HG02571 (cell line): ENCODE data around the gene BCAS3.

Source experiments
- ATAC-seq: cut with Tn5 transposase; IDR thresholded peaks from one replicate; pipeline ENCODE4 v1.9.1; 2021; ENCODE audit warnings: mild to moderate bottlenecking, moderate library complexity; ENCODE audit not compliant: unreplicated experiment

Gene BCAS3

DNA sequence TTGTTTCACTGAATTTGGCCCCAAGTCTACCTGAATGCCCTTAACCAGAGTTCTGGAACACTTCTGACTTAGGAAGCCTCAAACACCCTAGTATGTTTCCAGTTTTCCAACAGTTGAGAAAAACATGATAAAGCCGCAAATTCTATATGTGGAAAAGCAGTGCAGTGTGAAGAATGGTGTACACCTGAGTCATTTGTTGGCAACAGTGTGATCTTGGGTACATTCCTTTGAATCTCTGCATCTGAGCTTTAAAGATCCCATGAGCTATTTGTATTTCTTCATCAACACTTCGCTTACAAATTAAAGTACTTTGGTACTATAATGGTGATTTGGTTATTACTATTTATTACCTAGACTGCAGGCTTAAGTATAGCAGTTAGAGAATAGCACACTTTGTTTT, 628.4 kb downstream of the BCAS3 start:
- ATAC-seq, result no peak

DNA sequence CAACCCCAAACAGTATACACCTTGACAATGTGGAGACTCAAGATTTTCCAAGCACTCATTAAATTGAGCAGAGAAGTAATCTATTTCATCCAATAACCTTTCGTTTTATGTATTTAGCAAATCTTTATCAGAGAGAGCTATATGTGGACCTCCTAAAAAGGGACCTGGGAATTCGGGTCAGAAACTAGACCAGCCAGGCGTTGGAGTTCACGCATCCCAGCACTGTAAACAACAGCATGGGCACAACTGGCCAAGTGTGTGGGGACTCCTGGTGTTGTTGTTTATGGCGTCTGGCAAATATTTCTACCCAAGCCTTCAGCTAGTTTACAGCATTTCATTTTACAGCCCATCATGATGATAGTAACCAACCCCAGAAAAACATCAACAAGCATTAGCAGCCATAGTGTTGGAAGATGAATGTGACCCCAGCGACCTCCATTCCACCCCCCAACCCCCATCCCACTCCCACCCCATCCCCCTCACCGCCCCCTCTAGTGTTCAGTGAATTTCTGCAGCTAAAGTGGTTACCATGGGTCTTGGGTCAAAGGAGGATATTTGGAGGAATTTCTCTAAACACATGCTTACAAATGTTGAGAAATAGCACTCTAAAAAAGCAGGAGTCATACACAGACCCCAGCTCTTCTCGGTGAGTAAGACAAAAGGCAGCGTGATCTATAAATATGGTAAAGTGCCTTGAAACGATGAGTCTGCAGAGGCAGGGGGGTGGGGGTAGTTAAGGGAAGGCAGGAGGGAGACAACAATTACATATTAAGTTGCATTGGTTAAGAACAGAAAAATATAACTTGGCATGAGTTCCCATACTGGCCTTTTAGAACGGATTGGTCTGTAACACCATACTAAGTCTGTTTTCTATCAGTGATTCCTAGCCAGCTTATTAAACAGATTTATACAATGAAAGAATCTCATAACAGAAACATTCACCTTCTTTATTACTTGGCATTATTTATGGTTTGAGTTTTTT, 630.5 kb downstream of the BCAS3 start:
- ATAC-seq, result no peak

DNA sequence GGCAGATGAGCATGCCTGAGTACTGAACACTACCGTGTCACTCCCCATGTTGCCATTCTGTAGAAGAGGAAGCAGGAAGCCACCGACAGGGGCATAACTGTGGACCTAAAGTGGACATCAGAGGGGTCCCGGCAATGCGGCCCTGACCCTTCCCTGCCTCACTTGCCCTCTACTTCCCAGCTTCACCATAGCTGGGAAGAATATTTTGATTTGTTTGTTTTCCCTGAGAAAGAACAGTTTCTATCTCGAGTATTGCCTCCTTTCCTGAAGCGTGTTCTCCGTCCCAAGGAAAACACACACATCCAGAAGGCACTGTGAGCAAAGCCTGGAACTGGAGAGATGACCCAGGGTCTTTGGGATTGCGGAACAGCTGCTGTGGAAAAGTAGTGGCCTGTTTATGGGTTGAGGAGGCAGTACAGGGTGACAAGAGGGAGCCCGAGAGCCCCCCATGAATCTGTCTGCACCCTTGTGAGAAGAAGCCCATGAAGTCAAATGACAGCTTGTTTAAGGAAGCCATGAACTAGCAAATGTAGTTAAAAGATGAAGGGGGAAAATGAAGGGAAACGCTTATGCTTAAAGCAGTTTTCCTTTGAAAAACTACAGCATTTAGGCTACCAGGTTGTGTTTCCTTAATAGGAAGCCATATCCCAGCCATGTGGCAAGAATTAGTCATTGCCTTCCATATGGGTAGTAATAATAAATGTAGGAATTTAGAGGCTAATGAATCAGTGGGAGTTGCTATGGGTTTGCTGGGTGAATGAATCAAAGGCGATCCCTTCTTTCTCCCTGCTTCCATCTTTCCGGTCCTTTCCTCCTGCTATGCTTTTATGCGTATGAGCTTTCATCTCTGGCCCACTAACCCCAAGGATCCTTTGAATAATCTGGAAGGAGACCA, 632.0 kb downstream of the BCAS3 start:
- ATAC-seq, result no peak

DNA sequence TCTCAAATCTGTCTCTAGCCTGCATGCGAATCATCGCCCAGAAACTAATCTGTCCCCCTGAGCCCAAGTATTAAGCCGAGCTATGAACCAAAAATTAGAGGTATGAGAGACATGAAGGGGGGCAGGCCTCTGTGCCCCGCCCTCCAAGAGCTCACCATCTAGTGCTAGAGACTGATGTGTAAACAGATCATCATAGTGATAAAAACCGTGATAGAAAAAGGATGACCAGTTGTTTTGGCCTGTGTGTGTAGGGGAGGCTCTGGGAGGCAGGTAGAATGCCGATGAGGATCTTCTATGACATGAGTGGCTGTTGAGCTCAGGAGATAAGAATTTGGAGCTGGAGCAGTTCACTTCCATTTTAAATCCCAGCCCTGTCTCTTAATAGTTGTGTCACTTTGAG, 632.9 kb downstream of the BCAS3 start:
- ATAC-seq, result no peak

DNA sequence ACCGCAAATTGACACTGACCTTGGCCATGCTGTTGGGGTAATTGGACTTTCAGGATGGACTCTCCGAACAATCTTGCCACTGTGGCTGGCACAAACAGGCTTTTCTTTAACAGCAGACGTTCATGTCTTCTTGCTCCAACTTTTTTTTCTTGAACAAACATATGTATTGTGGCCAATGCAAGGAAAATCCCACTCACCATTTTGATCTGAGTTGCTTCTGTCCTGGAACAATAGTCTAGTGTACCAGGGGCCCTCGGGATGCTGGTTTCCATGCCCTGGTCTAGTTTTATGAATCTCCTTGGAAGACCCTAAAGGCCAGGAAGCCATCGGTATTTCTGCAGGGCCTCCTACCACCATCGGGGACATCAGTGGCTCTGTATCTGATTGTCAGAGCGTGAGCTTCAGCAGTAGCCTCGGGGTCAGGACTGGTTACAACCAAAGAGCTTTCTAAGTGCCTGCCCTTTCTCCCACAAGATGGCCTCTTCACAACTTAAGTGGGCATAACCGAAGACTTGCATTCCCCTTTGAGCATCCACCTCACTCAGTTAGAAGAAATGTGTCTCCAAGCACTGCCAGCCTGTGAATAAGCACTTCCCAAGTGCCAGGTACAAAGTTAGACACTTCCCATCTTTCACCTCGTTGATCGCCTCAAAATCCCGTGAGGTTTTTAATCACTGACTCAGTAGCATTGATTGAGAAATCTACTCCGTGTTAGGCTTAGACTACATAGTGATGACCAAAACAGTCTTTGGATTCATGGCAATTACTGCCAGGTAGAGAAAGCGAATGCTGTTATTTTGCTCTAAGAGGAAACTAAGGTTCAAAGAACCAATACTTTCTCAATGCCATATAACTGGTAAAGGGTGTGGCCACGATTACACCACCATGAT, 635.0 kb downstream of the BCAS3 start:
- no peak for ATAC-seq

DNA sequence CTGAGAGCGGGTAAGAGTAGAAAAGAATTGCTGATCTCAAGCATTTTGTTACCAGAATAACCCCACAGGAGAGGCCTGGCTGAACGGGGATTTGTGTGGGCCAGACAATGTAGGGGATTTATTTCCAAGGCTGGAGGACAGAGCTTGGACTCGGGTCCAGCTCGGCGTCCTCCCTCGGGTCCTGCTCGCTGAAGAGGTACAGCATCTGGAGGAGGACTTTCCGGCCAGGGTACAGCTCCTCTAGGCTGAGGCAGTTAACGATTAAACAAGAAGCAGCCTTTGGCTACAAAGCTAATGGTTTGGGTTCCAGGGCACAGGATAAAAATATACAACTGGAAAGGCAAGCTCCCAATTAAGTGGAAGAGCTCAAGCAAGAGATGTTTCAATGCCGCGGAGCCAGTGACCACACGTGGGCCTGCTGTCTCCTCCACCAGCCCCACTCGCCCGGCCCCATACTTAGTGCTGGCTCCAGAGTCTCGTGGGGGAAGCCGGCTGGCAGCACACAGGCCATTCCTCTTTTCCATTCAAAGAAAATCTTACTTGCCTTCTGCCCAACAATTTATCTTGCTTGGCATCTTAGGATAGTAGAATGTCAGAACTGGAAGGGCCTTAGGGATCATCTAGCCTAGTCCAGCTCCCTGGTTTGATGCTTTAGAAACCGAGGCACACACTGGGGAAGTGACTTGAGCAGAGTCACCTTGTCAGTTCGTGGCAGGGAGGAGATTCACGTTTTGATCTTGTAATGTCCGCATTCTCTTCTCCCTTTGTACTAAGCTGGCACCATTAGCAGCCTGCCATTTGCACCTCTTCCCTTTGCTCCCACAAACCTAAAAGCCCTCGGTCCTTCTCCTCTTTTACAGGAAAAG, 636.0 kb downstream of the BCAS3 start:
- ATAC-seq, result no peak

DNA sequence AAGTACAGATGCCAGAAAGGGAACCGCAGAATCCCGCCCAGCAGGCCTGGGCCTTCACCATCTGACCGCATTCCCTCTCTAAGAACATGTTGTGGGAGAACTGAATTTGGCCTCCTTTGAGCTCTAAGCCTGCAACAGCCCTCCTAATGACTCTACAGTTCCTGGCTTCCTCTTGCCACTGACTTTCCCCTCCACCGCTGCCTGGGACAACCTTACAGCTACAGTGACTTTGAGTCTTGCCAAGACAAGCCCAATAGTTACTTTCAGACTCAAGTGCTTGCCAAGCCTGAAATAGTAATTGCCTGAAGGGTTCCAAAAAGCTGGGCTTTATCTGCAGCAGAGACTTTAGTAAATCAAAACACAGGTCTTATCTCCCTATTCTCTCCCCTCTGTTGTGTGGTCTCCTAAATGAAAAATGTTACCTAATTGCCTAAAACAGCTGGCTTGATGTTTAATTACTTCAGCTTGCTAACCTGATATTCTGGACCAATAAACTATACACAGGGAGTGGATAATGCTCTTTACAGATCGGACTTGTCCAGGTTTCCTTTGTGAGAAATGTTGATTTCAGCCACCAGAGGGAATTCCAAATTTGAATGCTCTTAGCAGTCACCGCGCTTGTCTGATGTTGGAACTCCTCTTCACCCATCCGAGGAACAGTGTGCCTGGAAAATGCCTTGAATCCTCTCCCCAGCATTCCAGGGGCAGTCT, 636.9 kb downstream of the BCAS3 start:
- ATAC-seq, result no peak

DNA sequence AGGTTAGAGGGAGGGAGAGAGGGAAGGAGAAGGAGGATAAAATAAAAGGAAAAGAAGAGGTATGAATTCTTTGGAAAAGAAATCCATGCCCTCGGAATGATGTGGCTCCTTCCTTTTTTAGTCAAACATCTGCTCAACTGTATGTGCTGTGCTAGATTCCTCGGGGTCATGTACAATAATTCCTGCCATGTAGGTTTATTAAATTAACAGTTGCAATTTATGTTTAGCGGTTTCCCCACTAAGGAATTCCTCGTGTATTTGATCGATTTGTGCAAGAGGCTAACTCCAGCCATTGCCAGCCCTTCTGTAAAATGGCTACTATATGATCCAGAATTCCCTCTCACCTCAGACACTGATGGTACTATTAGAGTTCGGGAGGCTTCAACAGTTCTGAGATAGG, 639.0 kb downstream of the BCAS3 start:
- ATAC-seq, result no peak

DNA sequence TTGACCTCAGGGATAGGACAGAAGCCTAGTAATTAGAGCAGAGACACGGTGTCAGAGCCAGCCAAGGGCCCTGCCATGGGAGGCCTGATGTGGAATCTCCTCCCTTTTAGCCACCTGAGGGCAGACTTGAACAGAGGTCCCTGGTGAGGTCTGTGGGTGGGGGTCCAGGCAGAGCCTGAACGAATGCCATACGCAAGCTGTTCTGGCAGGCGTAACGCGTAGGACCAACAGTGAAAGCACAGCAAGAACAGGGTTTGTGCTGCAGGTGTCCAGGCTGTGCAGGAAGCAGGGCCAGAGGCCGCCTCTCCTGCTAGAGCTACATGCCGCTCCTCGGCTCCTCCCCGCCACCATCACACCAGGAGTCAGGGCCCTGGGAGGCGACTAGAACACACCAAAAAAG, 640.1 kb downstream of the BCAS3 start:
- no peak for ATAC-seq

DNA sequence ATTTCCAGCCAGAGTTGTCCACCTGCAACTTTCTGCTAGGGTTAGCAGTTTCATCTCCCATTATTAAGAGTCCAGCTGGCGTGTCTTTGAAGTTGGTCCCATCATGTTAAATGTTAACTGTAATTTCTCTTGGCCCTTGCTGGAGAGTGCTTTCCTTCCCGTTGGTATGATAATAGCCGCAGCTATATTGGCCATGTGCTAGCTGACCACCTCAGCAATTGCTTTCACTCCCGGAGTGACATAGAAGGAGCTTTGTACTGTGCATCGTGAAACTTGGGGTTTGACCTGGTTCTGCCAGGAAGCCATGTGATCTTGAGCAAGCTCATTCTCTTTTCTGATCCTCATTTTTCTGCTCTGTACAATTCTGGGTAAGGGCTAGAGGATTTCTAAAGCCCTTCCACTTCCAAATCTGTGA, 641.0 kb downstream of the BCAS3 start:
- ATAC-seq, result no peak

DNA sequence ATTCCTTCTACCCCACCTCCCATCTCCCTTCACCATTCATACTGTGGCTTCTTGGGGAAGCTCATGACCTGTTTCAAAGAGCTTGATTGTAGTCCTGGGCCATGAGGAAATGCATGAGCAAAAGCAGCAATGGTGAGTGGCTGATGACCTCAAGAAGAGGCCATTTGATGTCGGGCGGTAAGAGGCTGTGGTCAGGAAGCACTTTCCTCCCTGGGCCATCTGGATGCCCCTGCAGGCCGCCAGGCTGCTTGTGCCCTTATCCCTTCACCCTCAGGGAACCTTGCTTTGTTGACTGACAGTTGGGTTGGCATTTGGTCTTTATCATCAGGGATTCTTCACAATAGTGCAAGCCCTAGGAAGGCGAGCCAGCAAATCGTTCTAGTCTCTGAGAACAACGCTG, 643.7 kb downstream of the BCAS3 start:
- no peak for ATAC-seq

DNA sequence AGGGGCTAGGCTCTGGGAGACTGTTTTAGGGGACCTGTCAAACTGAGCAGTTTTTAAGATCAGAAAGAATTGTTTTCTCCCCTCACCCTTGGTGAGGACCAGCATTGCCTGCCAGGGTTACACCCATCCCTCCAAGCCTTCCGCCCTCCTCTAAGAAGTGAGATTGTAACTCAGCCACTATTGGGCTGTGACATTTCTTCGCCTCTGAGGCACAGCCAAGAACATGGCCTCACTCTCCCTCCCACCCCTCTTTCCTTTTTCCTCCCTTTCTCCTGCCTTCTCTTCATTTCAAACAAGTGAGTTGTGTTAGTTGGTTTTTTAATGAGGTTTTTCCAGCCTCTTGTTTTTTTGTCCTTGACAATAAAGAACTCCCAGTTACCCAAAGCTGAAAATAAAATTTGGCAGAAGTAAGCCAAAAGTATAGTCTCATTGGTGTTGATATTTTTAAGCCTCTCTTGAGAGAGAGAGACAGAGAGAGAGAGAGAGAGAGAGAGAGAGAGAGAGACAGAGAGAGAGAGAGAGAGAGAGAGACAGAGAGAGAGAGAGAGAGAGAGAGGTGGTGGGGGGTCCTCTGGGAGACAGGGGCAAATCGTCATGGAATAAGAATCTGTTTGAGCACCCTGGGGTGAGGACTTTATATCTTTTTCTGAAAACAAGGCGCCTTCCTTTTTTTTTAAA, 644.8 kb downstream of the BCAS3 start:
- no peak for ATAC-seq

DNA sequence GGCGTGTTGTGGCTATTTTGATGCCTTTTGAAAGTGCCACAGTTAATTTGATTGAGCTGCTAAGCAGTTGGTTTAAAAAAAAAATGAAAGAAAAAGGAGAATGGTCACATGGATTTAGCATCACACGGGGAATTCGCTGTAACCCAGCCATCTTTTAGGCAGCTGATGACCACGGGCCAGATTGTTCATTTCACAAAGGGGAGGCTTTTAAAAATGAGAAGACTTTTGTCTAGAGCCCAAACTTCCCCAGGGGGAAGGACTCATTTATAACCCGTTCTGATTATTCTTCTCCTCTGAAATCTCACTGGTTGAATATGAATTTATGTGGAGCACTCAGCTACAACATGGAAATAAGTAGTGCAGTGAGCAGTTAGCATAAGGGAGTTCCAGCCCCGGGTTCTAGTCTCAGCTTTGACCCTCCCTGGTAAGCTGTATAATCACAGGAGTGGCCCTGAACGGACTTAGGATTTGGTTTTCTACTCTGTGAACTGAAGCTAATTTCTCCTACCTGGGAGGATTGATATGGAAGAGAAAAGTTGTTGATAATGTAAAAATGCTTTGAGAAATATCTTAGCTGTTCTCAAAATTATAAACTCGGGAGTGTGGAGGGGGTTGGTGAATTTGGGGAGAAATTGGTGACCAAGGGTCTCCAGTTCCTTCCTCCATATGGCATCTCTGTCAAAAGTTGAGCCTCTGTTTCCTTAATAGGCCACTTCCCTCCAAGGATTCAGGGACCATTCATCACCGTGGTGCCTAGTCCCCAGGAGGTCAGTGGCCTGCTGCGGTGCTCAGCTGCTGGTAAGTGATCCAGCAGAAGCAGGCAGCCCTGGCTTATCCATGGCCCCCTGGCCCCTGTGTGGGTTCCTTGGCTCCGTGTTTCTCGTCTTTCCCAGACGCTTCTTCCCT, 645.6 kb downstream of the BCAS3 start:
- no peak for ATAC-seq

DNA sequence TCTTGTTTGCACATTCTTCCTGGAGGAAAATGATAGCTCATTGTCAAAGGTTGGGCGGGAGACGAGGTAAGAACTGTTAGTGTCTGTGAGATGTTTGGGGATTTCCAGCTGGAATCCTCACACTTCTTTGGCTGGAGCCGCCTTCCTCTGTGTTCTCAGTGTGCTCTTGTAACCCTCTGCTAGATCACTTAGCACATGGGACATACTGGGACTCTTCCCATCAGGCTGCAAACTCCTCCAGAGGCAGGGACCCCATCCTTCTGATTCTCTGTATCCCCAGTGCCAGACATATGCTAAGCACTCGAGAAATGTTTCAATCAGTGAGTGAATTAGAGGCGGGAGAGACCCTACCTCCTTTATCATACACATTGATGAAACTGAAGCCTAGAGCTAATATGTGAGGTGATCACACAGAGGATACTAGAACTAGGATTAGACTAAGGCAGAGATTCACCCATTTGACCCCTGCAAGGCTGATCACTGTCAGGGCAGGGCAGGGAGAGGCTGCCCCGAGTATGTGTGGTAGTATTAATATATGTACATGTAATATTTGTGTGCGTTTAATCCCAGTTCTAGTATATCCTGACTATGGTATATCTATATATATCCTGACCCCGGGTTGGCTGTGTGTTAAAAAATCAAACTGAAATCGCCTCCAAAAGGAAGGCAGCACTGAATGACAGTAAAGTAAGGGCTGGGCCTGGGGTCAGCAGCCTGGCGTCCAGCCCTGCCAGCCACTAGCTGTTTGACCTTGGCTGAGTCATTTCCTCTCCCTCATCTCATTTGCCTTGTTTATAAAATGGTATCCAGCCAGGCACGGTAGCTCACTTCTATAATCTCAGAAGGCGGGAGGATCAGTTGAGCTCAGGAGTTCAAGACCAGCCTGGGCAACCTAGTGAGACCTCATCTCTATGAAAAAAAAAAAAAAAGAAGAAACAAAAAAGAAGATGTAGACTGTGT, 646.5 kb downstream of the BCAS3 start:
- ATAC-seq, result no peak

DNA sequence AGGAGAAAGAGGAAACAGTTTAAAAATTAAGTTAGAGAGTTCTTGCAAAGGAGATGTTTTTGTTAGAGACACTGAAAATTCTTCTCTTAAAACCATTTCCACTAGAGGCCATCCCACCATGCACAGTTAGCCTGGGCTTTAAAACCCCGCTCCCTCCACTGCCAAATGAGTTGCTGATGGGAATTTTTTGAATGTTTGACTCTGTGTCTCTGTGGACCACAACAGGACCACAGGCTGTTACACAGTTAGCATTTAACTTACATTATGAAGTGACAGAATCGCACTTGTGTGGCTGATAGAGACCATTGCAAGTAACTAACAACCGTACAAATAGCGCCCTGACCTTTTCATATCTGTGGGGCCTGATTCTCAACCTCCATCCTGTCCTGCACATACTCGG, 647.3 kb downstream of the BCAS3 start:
- ATAC-seq, result no peak

DNA sequence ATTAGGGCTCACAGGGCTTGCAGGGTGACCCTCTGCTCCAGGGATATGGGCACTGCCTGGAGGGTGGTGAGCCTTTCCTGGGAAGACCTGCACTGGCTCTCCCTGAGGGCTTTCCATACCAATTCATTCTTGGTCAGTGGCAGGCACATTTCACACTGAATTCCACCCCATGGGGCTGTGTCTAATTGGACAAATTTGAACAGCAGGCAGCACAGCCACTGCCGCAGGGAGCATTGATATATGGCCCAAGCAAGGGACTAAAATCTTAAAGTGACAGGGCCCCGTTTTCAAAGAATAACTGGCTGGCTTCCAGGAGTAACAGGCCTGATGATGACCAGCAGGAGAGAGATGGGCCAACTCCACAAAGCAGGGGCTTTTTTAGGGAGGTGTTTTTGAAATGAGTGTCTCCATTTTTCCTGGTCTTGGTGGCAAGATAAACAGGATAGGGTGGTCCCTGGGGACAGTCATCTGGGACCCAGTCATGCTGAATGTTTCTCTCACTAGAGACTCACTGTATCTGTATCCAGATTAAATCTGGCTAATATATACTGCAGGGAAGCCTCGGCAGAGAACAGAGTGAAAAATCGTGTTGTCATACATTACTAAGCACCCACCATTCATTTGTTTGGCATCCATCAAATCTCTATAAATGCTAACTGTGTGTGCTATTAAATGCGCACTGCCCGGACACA, 647.9 kb downstream of the BCAS3 start:
- ATAC-seq, result no peak
